HepG2 (cell line): ENCODE data around the gene ZNF749. TPM values are rescaled to one million over a fixed set of nuclear protein-coding genes. Genes with fewer than 3 reads are reported as not detected.

Experiments used
- ATAC-seq: fragments of 200-7000 bp; cut with Tn5 transposase; 3 replicates; pipeline ENCODE4 v1.9.1; 2020; ENCODE audit warnings: mild to moderate bottlenecking, moderate library complexity
- BruUV-seq: library from RNA; stranded (reverse); fragments of 400-500 nt; replicated peaks from 2 replicates; lab custom pipeline; 2021; lab: Mats Ljungman, UMichigan
- CTCF ChIA-PET: fragments of 300-600 bp; formaldehyde crosslinking; extraction: SDS; loops from one replicate; lab custom pipeline; 2021; ENCODE audit warnings: low total read pairs, inconsistent platforms, low intra/inter-chr PET ratio; lab: Yijun Ruan, JAX
- POLR2A ChIA-PET: fragments of 350-600 bp; sonication (Branson Sonifier 250); formaldehyde crosslinking; loops from one replicate; lab custom pipeline; 2020; ENCODE audit warnings: antibody characterized with exemption, inconsistent platforms; lab: Yijun Ruan, JAX
- DNase-seq: peaks from one replicate; pipeline ENCODE4 v3.0.0-alpha.2; 2015; ENCODE audit warnings: low spot score
- FAIRE-seq: peaks from 3 replicates; lab custom pipeline; 2011; peaks lifted over from hg19 to GRCh38; lab: Jason Lieb, UNC
- H2AFZ ChIP-seq: one replicate; pipeline ENCODE4 v1.6.1; 2011; ENCODE audit warnings: low read length, inconsistent platforms
- H3K27ac ChIP-seq: fragments of 300-600 bp; 3 replicates; pipeline ENCODE4 v1.8.0; 2011; ENCODE audit warnings: mixed run types, mild to moderate bottlenecking, mixed read lengths, low read length, inconsistent platforms; ENCODE audit not compliant: insufficient read depth; ENCODE audit errors: extremely low read length
- H3K27me3 ChIP-seq, 2 experiments: fragments of 200-600 bp in 1 of 2; 2 replicates in 1 of 2; 3 replicates in 1 of 2; pipeline versions ENCODE4 v1.6.0 to v1.8.0; 2011; ENCODE audit warnings: low read length in 2 of 2, mild to moderate bottlenecking in 2 of 2, moderate library complexity in 2 of 2, inconsistent platforms in 1 of 2; ENCODE audit not compliant: insufficient read depth in 2 of 2, control insufficient read depth in 1 of 2
- H3K36me3 ChIP-seq, 2 experiments: fragments of 200-600 bp in 1 of 2; replicated peaks in 1 of 2; 2 replicates in 1 of 2; 3 replicates in 1 of 2; pipeline versions ENCODE4 v1.5.1 to v1.8.0; 2011; ENCODE audit warnings: low read length in 2 of 2, inconsistent platforms in 1 of 2; ENCODE audit not compliant: insufficient read depth in 2 of 2, control insufficient read depth in 1 of 2
- H3K4me1 ChIP-seq: 2 replicates; pipeline ENCODE4 v1.5.1; 2012; ENCODE audit warnings: low read length, inconsistent platforms; ENCODE audit not compliant: insufficient read depth
- H3K4me2 ChIP-seq: 2 replicates; pipeline ENCODE4 v1.6.0; 2011; ENCODE audit warnings: low read depth, low read length, inconsistent platforms
- H3K4me3 ChIP-seq, 3 experiments: fragments of 200-600 bp in 1 of 3; sonication (generic), shearing (Covaris generic) in 1 of 3; replicated peaks in 1 of 3; 2 replicates each; pipeline ENCODE4 v1.5.1; 2011 to 2016; ENCODE audit warnings: low read length in 3 of 3, inconsistent platforms in 2 of 3, low read depth in 2 of 3, mild to moderate bottlenecking in 2 of 3, control low read depth in 1 of 3, mixed read lengths in 1 of 3; ENCODE audit not compliant: insufficient read depth in 1 of 3
- H3K79me2 ChIP-seq: one replicate; pipeline ENCODE4 v1.6.1; 2011; ENCODE audit warnings: low read length, inconsistent platforms; ENCODE audit not compliant: insufficient read depth
- H3K9ac ChIP-seq: 2 replicates; pipeline ENCODE4 v1.6.0; 2011; ENCODE audit warnings: mild to moderate bottlenecking, low read depth, low read length, inconsistent platforms; ENCODE audit not compliant: insufficient read depth
- H3K9me3 ChIP-seq: 2 replicates; pipeline ENCODE4 v1.5.1; 2012; ENCODE audit warnings: mild to moderate bottlenecking, low read length
- H4K20me1 ChIP-seq: 2 replicates; pipeline ENCODE4 v1.6.0; 2011; ENCODE audit warnings: inconsistent platforms, mild to moderate bottlenecking, low read length, moderate library complexity; ENCODE audit not compliant: insufficient read depth
- EHMT2 ChIP-seq: fragments of 200-600 bp; sonication (generic); IDR thresholded peaks from 2 replicates; pipeline ENCODE4 v1.7.0; 2017; ENCODE audit warnings: antibody characterized with exemption, low read depth, low read length, borderline replicate concordance
- EP300 ChIP-seq, 3 experiments: sonication (generic) in 1 of 3; formaldehyde crosslinking in 1 of 3; IDR thresholded peaks; 2 replicates each; pipeline versions ENCODE4 v1.5.1 to v1.6.1; 2011 to 2020; ENCODE audit warnings: low read depth in 2 of 3, low read length in 2 of 3, borderline replicate concordance in 1 of 3, improper control_type of control experiment in 1 of 3, mild to moderate bottlenecking in 1 of 3, missing genetic modification reagents in 1 of 3, moderate library complexity in 1 of 3
- FOXC1 ChIP-seq: sonication (generic); formaldehyde crosslinking; IDR thresholded peaks from 2 replicates; pipeline ENCODE4 v1.8.0; 2022; ENCODE audit warnings: mild to moderate bottlenecking, missing genetic modification reagents, borderline replicate concordance
- GABPA ChIP-seq, 2 experiments: IDR thresholded peaks; 2 replicates each; pipeline ENCODE4 v1.6.1; 2011 to 2016; ENCODE audit warnings: low read depth in 2 of 2, low read length in 1 of 2, missing biosample characterization in 1 of 2, missing genetic modification characterization in 1 of 2
- MLX ChIP-seq: IDR thresholded peaks from 2 replicates; pipeline ENCODE4 v1.6.1; 2016
- POLR2A ChIP-seq, 2 experiments: IDR thresholded peaks; 2 replicates each; pipeline ENCODE4 v1.6.1; 2011; ENCODE audit warnings: low read depth in 2 of 2, low read length in 2 of 2, mild to moderate bottlenecking in 1 of 2, moderate library complexity in 1 of 2; ENCODE audit not compliant: insufficient read depth in 1 of 2
- RORA ChIP-seq: sonication (generic); formaldehyde crosslinking; IDR thresholded peaks from 2 replicates; pipeline ENCODE4 v1.5.0; 2020; ENCODE audit warnings: mild to moderate bottlenecking, missing genetic modification reagents, moderate library complexity
- SALL1 ChIP-seq: sonication (generic); formaldehyde crosslinking; IDR thresholded peaks from 2 replicates; pipeline ENCODE4 v1.8.0; 2022; ENCODE audit warnings: mild to moderate bottlenecking, missing genetic modification reagents
- SIN3B ChIP-seq: fragments of 150-350 bp; IDR thresholded peaks from 2 replicates; pipeline ENCODE4 v1.6.1; 2014; ENCODE audit warnings: low read length
- ZFP36L2 ChIP-seq: sonication (generic); formaldehyde crosslinking; IDR thresholded peaks from 2 replicates; pipeline ENCODE4 v1.4.0; 2020; ENCODE audit warnings: missing genetic modification reagents
- ZNF138 ChIP-seq: sonication (generic); formaldehyde crosslinking; IDR thresholded peaks from 2 replicates; pipeline ENCODE4 v1.5.0; 2020; ENCODE audit warnings: mild to moderate bottlenecking, low read depth, missing genetic modification reagents
- ZNF567 ChIP-seq: sonication (generic); formaldehyde crosslinking; IDR thresholded peaks from 2 replicates; pipeline ENCODE4 v1.8.1; 2023; ENCODE audit warnings: mild to moderate bottlenecking, missing genetic modification reagents, borderline replicate concordance
- ZNF639 ChIP-seq: conservative IDR thresholded peaks from 2 replicates; pipeline ENCODE4 v1.6.1; 2018; ENCODE audit warnings: missing genetic modification reagents
- WGBS: methylation state at CpG from one replicate; pipeline ENCODE4 v1.1.6; 2017; ENCODE audit warnings: low lambda C conversion rate; 5-methylcytosine and 5-hydroxymethylcytosine counted together
- in situ Hi-C: cut with HindIII; loops from 2 replicates; pipeline ENCODE4 v1.10.0; 2017; ENCODE audit warnings: low pct_unique_long_range_greater_than_20kb; ENCODE audit not compliant: extremely low pct_ligation_motif_present
- intact Hi-C: fragments of 100-400 bp; cut with micrococcal nuclease; formaldehyde crosslinking; loops from one replicate; pipeline ENCODE4 v1.10.0; 2022; ENCODE audit not compliant: unreplicated experiment
- polyA plus RNA-seq, 8 experiments: library from polyadenylated mRNA; depleted of rRNA in 3 of 8; stranded (reverse) in 7 of 8; unstranded in 1 of 8; fragments of >200 nt; fragmentation: Illumina TruSeq in 4 of 8; extraction: Trizol in 4 of 8; gene quantifications; 2 replicates each; pipeline versions ENCODE4 v1.2.1 to v1.2.3, GENCODE V29; 2011 to 2016; ENCODE audit warnings: low read depth in 4 of 8, missing spikeins in 1 of 8, mixed read lengths in 1 of 8; ENCODE audit not compliant: insufficient read depth in 1 of 8
- total RNA-seq, 5 experiments: library from RNA; depleted of rRNA; stranded (reverse); fragments of >200 nt; fragmentation: Illumina TruSeq; extraction: Trizol; gene quantifications; 2 replicates each; pipeline ENCODE4 v1.2.3, GENCODE V29; 2016; ENCODE audit warnings: low read depth in 1 of 5
- TF ChIP-seq, protein P1 (sequence below): sonication (generic); formaldehyde crosslinking; IDR thresholded peaks from 2 replicates; pipeline ENCODE4 v1.5.0; 2020; ENCODE audit warnings: mild to moderate bottlenecking, missing genetic modification reagents
- TF ChIP-seq, protein P2 (sequence below): sonication (generic); formaldehyde crosslinking; IDR thresholded peaks from 2 replicates; pipeline ENCODE4 v1.4.0; 2020; ENCODE audit warnings: missing genetic modification reagents
- TF ChIP-seq, protein P3 (sequence below): IDR thresholded peaks from 2 replicates; pipeline ENCODE4 v1.6.1; 2016; ENCODE audit warnings: missing compliant biosample characterization, missing genetic modification reagents, borderline replicate concordance

Gene ZNF749
- total and polyA plus RNA-seq, 2 of the 13 experiments (the other 11 are each of a cell fraction or from before 2014, with no cell fraction given) = 18.9 to 21.0 TPM

GRCh38 chr19:57410877-57411671 is 24.1 kb upstream of the ZNF749 start, which contains the start of gene ZNF17:
TSS of gene ZNF17 (plus strand) at chr19:57411161. CDS start at chr19:57413616, 2,455 bp downstream.
- Histone ChIP-seq H2AFZ (peak within 1 kb of the TSS; percentile 83), H3K4me3 (peak within 1 kb of the TSS; percentile 78 to 89 (median 83)), H3K4me1 (peaks cover 26% of the 10 kb centered on the region), H3K36me3 (peaks cover 0 to 9% of the 10 kb centered on the region in 2 experiments; a peak in 2 of 5 replicates), H3K9me3 (no peaks in the 10 kb centered on the region), H3K4me2 (peak within 1 kb of the TSS; percentile 90), H3K79me2 (peaks cover 12% of the 10 kb centered on the region), H4K20me1 (no peaks in the 10 kb centered on the region), H3K27me3 (no peaks in the 10 kb centered on the region; a peak in 1 of 5 replicates), H3K9ac (peak within 1 kb of the TSS; percentile 77), H3K27ac (peak within 1 kb of the TSS; percentile 36)
- in situ Hi-C loops = no loop called here
- ATAC-seq = peak; percentile 99
- FAIRE-seq = peak; percentile 85
- 1% methylated on average over 24 of the region's 55 CpGs for WGBS
- TSS peak; percentile 73 for BruUV-seq
- ChIA-PET POLR2A (interaction anchor here (1.1 kb wide), 1 partner anchor 43 kb away, joined by 3 read pairs; no protein-coding TSS in a partner anchor), CTCF (no interaction called here)
- DNase-seq = peak; percentile 91
- intact Hi-C loops = no loop called here
- TF ChIP-seq, protein P1, sequence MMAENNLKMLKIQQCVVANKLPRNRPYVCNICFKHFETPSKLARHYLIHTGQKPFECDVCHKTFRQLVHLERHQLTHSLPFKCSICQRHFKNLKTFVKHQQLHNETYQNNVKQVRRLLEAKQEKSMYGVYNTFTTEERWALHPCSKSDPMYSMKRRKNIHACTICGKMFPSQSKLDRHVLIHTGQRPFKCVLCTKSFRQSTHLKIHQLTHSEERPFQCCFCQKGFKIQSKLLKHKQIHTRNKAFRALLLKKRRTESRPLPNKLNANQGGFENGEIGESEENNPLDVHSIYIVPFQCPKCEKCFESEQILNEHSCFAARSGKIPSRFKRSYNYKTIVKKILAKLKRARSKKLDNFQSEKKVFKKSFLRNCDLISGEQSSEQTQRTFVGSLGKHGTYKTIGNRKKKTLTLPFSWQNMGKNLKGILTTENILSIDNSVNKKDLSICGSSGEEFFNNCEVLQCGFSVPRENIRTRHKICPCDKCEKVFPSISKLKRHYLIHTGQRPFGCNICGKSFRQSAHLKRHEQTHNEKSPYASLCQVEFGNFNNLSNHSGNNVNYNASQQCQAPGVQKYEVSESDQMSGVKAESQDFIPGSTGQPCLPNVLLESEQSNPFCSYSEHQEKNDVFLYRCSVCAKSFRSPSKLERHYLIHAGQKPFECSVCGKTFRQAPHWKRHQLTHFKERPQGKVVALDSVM (CRISPR knock-in tag) = 0 out of 2 replicates have a peak, but pooled peaks have one; percentile 21
- TF ChIP-seq ZNF639 (CRISPR knock-in tag) (peak; percentile 36; the same call in 1 of the 2 replicates), EHMT2 (no peak), SALL1 (CRISPR knock-in tag) (peak; percentile 65), GABPA (IDR thresholded peaks at IDR 0.05; ENCODE audit: low read depth, low read length) (peak; percentile 90), GABPA (CRISPR knock-in tag; IDR thresholded peaks at IDR 0.05; ENCODE audit: low read depth) (peak; percentile 97), EP300 (IDR thresholded peaks at IDR 0.05; ENCODE audit: low read depth in 2 of 2, low read length in 2 of 2) (no peak), EP300 (CRISPR knock-in tag; IDR thresholded peaks at IDR 0.05; ENCODE audit: borderline replicate concordance) (no peak), ZNF567 (CRISPR knock-in tag) (peak; percentile 65; the same call in 1 of the 2 replicates), ZFP36L2 (no peak), RORA (CRISPR knock-in tag) (no peak), MLX (CRISPR knock-in tag) (no peak), POLR2A (IDR thresholded peaks at IDR 0.05; ENCODE audit: insufficient read depth in 1 of 2, low read depth in 2 of 2, low read length in 2 of 2) (peak; percentile 54 to 71; a peak in 3 of 4 replicates), FOXC1 (CRISPR knock-in tag) (peak; percentile 65; the same call in 1 of the 2 replicates), ZNF138 (peak; percentile 50; the same call in 1 of the 2 replicates), SIN3B (peak; percentile 93)
- TF ChIP-seq, protein P2, sequence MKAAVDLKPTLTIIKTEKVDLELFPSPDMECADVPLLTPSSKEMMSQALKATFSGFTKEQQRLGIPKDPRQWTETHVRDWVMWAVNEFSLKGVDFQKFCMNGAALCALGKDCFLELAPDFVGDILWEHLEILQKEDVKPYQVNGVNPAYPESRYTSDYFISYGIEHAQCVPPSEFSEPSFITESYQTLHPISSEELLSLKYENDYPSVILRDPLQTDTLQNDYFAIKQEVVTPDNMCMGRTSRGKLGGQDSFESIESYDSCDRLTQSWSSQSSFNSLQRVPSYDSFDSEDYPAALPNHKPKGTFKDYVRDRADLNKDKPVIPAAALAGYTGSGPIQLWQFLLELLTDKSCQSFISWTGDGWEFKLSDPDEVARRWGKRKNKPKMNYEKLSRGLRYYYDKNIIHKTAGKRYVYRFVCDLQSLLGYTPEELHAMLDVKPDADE (CRISPR knock-in tag) = no peak
- TF ChIP-seq, protein P3, sequence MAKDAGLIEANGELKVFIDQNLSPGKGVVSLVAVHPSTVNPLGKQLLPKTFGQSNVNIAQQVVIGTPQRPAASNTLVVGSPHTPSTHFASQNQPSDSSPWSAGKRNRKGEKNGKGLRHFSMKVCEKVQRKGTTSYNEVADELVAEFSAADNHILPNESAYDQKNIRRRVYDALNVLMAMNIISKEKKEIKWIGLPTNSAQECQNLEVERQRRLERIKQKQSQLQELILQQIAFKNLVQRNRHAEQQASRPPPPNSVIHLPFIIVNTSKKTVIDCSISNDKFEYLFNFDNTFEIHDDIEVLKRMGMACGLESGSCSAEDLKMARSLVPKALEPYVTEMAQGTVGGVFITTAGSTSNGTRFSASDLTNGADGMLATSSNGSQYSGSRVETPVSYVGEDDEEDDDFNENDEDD (CRISPR knock-in tag) = 0 out of 2 replicates have a peak, but pooled peaks have one; percentile 39
